HG03064 (cell line): Measurements from ENCODE around the gene GYG2.
"Not testable (repeated sequence)": the region's sequence is repeated elsewhere in the genome, so short reads cannot be mapped to it uniquely, and the experiment has no call there.

Source experiments
- ATAC-seq: cut with Tn5 transposase; IDR thresholded peaks from one replicate; pipeline ENCODE4 v1.9.1; 2021; ENCODE audit warnings: low read depth; ENCODE audit not compliant: unreplicated experiment

The GYG2 gene

DNA sequence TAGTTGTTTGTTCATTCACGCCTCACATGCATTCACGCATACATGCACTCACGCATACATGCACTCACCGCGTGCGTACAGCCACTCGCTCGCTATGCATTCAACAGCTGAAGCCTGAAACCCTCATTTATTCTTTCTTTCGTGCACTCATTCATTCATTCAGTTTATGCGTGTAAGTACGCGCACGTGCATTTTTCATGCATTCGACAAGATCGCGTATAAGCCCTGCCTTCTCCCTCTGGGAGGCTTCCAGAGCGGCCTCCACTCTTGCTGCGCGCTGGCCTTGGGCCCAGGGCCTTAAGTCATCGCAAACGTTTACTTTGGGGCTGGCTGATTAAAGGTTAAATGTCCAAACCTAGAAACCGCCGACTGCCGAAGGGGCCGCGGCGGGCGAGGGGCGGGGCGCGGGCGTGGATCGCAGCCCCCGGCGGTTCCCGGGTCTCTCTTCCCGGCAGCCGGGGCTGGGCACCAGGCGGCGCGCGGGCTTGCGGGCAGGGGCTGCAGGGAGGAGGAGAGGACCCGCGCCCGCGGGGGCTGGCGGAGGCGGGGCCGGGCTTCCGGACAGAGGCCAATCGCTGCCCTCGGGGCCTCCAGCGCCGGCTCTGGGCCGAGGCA lies at the start of gene GYG2:
TSS of gene GYG2 (plus strand) at position 587 of the 615 bp plus-strand sequence. CDS start 1,259 bp downstream, outside the sequence.
- no peak for ATAC-seq

DNA sequence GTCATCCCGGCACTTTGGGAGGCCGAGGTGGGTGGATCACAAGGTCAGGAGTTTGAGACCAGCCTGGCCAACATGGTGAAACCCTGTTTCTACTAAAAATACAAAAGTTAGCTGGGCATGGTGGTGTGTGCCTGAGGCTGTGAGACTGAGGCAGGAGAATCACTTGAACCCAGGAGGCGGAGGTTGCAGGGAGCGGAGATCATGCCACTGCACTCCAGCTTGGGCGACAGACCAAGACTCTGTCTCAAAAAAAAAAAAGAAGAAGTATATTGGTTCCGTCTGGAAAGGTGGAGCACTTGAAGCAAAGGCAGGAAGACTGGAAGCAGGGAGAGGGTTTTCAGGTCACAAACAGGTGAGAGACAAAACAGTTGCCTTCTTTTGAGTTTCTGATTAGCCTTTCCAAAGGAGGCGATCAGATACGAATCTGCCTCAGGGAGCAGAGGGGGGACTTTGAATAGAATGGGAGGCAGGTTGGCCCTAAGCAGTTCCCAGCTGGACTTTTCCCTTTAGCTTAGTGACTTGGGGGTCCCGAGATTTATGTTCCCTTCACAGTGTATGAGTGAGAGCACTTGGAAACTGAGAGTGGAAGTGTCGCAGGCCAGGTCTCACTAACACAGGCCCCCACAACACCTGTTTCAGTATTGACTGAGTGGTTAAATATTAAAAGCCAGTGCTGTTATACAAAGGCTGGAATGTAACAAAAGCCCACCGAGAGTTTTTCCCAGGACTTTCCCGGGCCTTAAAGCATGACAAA lies 48.1 kb upstream of the GYG2 start:
- not testable (repeated sequence) for ATAC-seq

DNA sequence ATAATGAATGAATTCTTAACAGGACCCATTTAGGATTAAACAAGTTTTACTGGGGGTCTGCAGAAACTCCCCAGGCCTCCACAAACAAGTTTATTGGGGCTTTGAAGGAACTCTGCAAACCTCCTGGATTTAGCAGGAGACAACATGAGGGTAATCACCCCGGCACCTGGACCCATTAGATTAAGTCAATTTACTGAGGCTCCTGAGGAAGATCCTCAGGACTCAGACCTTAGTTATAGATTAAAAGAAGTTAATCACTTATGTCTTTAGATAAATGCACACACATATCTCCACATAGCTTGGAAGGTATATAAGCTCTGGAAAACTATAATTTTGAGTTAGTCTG lies 47.5 kb upstream of the GYG2 start:
- no peak for ATAC-seq

DNA sequence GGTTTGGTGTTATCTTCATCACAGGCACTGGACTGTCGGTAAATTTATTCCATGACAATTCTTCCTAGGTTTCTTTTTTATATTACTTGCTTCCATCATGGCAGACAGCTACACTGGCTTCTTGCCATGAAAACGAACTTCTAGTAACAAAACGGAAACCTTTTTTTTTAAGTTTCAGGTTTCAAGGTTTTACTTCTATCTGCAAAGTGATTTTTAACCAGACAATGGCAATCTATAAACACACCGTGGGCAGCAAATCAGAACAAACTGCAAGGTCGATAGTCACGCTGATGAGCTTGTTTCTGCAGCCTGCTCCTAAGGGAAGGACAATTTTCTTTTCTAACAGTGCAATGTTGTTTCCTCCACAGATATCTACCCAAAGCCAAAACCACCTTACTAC lies 47.0 kb upstream of the GYG2 start:
- ATAC-seq, result peak; percentile 67

DNA sequence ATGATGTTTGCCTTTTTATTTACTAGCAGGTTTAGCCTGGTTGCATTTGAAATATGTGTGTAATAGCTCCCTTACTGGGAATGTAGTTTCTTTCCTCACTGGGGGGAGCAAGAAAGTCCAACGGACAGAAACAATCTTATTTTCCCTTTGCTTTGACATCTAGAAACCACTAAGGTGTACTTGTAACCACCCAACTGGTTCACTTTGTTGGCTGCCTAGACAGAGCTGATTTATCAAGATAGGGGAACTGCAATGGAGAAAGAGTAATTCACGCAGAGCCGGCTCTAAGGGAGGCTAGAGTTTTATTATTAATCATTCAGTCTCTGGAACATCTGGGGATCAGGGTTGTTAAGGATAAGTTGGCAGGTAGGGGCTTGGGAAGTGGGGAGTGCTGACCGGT lies 46.6 kb upstream of the GYG2 start:
- ATAC-seq, result no peak

DNA sequence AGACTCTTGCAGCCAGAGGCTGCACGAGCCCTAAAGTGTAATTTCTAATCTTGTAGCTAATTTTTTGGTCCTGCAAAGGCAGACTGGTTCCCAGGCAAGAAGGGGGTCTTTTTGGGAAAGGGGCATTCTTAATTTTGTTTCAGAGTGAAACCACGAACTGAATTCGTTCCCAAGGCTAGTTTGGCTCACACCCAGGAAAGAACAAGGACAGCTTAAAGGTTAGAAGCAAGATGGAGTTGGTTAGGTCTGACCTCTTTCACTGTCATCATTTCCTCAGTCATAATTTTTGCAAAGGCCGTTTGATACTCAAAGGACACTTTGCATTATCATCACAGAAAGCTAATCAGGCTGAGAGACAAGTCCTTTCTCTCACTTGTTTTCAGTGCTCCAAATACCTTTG lies 46.0 kb upstream of the GYG2 start:
- ATAC-seq, result no peak

DNA sequence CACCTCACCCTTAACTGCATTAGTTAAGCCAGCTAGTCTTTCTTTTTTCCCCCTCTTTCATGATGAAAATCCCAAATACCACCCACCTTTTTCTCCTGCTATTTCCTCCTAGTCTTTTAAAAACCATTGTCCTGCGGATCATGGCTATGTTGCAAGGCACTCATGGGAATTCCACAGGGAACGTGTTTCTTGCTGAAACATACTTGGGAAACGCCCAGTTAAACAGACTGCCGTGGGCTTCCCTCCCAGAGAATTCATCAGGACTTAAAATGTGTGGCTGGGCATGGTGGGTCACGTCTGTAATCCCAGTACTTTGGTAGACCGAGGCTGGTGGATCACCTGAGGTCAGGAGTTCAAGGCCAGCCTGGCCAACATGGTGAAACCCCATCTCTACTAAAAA lies 44.7 kb upstream of the GYG2 start:
- no peak for ATAC-seq

DNA sequence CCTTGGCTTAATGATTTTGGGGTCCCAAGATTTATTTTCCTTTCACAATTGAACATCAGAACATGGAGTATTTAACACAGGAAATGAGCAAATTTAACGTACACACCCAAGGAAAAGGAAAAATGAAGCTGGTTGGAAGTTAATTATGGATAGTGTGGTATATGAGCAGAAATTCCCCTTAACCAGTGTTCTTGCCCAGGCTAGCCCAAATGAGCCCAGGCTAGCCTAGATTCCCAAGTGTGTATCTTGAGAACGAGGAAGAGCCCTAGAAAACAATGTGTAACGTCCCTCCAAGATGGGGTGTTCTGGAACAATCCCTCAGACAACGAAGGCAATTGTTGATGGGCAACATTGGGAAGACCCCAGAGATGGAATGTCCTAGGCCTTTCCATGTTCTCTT lies 43.2 kb upstream of the GYG2 start:
- ATAC-seq, result no peak

DNA sequence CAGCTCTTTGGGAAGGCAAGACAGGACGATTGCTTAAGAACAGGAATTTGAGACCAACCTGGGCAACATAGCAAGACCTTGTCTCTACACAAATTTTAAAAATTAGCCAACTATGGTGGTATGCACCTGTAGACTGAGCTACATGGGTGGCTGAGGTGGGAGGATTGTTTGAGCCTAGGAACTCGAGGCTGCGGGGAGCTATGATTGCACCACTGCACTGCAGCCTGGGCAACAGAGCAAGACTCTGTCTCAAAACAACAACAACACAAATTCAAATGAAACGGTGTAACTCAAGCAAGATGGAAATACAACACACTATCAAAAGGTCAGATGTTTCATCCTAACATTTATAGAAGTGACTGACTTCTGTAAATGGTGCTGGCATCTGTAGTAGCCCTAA lies 39.8 kb upstream of the GYG2 start:
- ATAC-seq, result no peak

DNA sequence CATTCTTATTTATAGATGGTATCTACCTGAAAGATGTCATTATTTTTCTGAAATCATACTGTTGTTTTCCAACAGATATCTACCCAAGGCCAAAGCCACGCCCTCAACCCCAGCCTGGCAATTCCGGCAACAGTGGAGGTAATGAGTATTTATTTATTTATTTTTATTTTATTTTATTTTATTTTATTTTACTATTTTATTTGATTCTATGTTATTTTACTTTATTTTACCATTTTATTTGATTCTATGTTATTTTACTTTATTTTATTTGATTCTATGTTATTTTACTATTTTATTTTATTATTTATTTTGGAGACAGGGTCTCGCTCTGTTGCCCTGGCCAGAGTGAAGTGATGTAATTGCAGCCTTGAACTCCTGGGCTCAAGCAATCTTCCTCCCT lies 39.2 kb upstream of the GYG2 start:
- no peak for ATAC-seq

DNA sequence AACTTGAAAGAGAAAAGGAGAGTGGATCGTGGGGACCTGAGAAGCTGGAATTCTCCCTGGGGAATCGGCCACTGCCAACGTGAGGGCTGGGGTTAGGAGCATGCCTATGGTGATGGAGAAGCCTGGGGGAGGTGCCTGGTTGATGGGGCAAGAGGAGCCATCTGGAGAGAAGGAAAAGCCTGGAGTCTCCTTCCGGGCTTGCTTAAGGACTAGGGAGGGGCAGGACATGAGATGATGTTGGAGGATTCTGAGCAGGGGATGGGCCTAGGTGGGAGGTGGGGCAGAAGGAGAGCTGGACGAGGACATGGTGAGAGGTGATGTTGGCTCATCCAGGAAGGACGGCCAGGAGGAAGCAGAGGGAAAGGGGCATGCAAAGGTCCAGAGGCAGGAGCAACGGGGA lies 35.0 kb upstream of the GYG2 start:
- no peak for ATAC-seq

DNA sequence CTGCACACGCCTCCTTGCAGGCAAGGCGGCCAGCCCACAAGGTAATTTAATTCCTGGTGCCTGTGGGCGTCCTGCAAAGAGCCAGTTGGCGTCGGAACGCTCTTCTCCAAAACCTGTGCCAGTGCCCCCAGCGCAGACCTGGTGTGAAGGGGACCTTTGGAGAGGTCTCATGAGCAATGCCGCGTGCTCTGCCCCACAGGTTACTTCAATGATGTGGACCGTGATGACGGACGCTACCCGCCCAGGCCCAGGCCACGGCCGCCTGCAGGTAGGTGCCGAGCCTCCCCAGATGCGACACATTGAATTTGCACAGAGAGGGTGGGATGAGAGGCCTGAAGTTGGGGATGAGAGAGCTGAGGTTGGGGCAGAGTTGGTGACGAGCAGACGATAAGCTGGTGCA lies 34.4 kb upstream of the GYG2 start:
- no peak for ATAC-seq

DNA sequence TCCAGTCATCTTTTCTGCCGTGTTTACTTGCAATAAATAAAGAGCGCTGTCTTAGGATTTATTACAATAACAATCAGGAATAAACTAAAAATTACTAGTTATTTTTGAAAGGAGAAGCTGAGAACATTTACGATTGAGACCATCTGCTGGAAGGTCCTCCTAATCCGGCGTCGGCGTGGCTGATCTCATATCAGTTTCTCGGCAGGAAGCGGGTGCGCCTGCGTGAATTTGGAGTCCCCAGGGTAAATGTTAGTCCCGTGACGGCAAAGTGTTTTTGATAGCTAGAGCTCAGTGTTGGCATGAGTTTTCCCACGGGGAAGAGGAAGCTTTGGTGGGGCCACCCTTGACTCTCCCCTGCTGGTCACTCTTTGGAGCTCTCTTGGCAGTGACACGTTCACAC lies 31.9 kb upstream of the GYG2 start:
- ATAC-seq, result not testable (repeated sequence)

DNA sequence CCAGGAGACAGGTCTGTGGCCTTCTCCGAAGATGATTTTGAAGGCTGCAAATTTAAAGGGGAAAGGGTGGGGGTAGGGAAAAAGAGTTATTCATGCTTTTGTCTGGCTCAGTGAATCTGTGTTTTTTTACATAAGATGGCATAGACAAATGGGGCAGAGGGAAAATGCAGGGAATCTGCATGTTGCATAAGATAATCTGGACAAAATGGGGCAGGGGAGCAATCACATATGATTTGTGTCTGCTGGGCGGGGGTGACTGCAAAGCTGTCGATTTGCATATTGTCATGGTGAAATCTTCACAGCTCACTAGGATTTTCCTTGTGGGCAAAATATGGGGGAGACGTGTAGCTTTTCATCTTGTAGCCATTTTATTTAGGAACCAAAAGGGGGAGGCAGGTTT lies 29.4 kb upstream of the GYG2 start:
- no peak for ATAC-seq

DNA sequence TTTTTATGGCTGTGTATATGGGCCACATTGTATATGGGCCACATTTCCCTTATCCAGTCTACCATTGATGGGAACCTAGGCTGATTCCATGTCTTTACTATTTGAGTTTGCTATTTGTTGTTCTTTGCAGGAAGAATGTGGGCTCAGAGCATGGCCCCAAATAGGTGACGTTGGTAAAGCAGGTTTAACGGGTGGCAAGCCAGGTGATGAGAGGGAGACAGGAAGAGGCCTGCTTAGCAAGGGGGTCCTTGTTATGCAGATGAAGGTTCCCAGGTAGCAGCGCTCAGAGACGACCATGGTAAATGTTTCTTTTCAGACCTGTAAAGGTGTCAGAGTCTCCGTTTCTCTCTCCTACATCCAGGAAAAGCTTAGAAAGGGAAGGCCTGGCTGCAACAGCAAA lies 28.8 kb upstream of the GYG2 start:
- ATAC-seq, result not testable (repeated sequence)

DNA sequence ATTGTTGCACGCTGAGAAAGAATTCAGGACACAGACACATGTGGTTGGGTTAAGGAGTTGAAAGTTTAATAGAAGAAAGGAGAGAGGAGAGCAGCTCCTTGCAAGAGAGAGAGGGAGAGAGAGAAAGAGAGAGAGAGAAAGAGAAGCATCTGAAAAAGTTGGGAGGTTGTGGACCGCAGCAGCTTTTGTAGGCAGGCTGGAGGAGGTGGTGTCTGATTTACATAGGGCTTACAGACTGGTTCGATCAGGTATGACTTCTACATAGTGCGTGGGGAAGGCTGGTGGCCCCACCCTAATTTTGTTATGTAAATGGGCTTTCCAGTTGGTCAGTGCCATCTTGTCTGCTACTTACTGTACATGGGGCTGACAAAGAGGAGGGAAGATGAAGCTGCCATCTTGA lies 27.5 kb upstream of the GYG2 start:
- no peak for ATAC-seq

DNA sequence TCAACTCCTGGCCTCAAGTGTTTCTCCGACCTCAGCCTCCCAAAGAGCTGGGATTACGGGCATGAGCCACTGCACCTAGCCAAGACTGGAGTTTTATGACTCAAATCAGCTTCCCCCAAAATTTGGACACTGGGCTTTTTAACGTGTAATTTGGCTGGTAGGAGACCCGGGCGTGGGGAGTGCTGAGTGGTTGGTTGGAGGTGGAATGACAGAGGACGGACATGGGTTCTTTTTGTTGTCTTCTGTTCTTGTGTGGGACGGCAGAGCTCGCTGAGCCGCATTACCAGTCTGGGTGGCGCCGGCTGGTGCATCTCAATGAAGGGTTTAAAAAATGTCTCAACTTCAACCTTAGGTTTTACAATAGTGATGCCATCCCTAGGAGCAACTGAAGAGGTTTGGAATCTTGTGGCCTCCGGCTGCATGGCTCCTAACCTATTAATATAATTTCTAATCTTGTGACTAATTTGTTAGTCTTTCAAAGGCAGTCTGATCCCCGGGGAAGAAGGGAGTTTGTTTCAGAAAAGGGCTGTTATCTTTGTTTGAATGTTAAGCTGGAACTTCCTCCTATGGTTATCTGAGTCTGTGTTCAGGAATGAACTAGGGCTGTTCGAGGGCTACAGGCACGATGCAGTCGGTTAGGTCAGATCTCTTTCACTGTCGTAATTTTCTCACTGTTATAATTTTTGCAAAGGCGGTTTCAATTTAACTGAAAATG lies 26.2 kb upstream of the GYG2 start:
- not testable (repeated sequence) for ATAC-seq

DNA sequence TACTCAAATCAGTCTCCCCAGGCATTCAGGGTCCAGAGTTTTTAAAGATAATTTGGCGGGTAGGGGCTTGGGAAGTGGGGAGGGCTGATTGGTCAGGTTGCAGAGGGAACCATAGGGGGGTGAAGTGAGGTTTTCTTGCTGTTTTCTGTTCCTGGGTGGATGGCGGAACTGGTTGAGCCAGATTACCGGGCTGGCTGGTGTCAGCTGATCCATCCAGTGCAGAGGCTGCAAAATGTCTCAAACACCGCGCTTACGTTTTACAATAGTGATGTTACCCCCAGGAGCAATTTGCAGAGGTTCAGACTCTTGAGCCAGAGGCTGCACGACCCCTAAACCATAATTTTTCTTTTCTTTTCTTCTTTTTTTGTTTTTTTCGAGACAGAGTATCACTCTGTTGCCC lies 25.2 kb upstream of the GYG2 start:
- ATAC-seq, result not testable (repeated sequence)

DNA sequence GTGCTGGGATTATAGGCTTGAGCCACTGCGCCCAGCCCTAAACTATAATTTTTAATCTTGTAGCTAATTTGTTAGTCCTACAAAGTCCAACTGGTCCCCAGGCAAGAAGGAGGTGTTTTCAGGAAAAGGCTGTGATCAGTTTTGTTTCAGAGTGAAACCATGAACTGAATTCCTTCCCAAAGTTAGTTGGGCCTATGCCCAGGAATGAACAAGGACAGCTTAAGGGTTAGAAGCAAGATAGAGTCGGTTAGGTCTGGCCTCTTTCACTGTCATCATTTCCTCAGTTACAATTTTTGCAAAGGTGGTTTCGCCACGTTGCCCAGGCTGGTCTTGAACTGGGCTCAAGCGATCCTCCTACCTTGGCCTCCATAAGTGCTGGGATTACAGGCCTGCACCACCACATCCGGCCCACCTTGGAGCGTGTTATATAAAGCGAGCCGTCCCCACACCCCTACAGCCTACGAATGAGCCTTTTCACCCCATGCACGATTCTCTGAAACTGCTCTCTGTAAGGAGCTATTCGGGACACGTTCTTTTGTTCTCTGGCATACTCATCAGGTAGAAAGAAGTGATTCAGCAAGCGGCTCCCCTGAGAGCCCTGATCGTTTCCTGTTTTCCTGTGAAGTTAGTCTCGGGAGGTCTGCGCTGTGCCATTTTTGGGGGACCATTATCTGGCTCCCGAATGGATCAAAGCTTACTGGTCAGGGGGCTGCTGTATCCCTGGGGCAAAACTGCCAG lies 24.5 kb upstream of the GYG2 start:
- not testable (repeated sequence) for ATAC-seq

DNA sequence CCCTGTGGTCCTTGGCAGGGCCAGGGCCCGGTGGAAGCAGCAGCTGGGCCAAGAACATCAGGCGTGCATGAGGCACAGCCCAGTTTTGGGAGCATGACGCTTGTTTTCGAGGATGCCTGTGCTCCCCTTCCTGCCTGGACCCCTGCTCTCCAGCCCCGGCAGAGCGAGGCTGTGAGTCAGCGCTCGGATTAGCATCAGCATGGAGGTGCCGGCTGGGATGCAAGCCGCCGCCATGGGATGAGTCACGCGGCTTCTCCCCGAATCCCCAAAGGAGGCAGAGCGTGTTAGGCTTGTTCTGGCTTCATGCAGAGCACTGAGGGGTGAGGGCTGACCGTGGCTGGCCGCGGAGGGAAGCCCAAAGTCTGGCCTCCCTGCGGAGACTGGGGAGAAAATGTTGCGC lies 23.9 kb upstream of the GYG2 start:
- not testable (repeated sequence) for ATAC-seq

DNA sequence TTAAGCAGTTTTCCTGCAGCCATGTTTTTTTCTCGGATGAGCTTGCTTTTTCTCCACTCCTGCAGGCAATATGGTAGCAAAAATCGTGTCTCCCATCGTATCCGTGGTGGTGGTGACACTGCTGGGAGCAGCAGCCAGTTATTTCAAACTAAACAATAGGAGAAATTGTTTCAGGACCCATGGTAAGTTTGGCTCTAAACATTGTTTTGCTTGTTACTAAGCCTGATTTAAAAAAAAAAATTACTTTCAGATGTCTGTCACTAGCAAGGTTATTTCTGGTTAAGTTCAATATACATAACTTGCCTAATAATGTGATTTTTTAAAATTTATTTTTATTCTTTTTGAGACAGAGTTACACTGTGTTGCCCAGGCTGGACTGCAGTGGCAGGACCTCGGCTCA lies 17.5 kb upstream of the GYG2 start:
- no peak for ATAC-seq
